Dermis microvascular lymphatic vessel endothelial cell (primary cell): ENCODE measurements around the gene RHOBTB1. TPM values are rescaled to one million over a fixed set of nuclear protein-coding genes. Genes with fewer than 3 reads are reported as not detected.
"Not testable (repeated sequence)": the region's sequence is repeated elsewhere in the genome, so short reads cannot be mapped to it uniquely, and the experiment has no call there.

Source experiments
- DNase-seq, 2 donors: peaks; one replicate each; pipeline versions ENCODE4 v3.0.0 to v3.0.0-alpha.2; 2010; ENCODE audit warnings: low read depth in 2 of 2
- total RNA-seq: library from RNA; depleted of rRNA; stranded (reverse); fragments of >200 nt; gene quantifications from 2 replicates; pipeline ENCODE4 v1.2.1, GENCODE V29; 2014

The RHOBTB1 gene
- total RNA-seq, 1 donor from 2014 or later = 31.3 TPM

DNA sequence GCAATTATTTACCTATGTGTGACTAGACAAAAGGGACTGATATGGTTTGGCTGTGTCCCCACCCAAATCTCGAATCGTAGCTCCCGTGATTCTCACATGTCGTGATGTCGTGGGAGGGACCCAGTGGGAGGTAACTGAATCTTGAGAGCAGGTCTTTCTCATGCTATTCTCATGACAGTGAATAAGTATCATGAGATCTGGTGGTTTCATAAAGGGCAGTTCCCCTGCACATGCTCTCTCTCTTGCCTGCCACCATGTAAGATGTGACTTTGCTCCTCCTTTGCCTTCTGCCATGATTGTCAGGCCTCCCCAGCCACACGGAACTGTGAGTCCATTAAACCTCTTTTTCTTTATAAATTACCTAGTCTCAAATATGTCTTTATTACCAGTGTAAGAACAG, 37.2 kb downstream of the RHOBTB1 start:
- not testable (repeated sequence) for DNase-seq

DNA sequence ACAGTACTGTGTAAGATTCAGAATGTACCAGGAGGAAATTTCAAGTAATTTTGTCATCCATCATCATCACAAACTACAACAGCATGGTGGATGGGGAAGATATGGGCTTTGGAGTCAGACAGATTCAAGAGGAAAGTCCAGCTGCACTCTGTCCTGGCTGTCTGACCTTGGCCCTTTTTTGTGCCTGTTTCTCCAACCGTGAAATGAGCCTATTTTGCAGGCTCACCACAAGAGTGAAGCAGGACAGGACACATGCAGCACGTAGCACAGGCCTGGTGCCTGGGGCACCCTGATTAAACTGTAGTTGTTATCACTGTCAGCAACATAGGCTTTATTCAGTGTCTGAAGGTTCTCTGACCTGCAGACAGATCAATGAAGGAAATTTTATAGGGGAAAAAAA, 37.6 kb downstream of the RHOBTB1 start:
- no peak for DNase-seq

DNA sequence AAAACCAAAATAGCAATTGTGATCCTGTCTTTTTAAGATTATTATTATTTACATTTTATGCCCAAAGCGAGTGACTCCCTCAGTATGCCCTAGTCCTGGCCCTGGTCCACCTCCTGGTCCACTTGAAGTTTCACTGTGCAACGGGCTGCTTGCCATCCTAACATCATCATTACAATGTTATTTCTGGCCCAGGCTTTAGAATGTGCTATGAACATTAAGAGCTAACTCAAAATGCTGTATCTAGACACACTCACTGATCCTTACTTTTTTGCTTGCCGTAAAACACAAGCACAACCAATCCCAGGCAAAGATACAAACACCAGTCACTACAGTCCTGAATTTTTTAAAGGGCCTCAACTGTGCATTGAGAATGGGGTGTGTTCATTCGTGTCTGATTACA, 38.4 kb downstream of the RHOBTB1 start:
- DNase-seq = peak; percentile 32 to 33

DNA sequence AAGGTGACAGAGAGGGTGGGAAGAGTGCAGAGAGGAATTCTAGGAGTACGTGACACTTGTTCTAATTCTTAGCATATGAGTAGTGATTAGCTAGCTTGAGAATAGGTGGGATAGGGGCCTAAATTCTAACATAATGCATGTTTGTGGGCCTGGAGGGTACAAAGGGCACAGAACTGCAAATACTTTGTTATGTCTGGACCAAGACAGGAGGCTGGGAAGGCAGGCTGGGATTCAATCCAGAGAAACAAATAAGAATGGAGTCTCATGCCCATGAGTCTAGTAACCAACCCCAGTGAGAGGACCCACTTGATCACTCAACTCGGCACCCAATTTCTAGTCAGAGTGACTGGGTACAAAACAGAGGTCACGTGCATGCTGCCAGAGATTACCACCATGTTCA, 40.9 kb downstream of the RHOBTB1 start:
- DNase-seq = no peak

DNA sequence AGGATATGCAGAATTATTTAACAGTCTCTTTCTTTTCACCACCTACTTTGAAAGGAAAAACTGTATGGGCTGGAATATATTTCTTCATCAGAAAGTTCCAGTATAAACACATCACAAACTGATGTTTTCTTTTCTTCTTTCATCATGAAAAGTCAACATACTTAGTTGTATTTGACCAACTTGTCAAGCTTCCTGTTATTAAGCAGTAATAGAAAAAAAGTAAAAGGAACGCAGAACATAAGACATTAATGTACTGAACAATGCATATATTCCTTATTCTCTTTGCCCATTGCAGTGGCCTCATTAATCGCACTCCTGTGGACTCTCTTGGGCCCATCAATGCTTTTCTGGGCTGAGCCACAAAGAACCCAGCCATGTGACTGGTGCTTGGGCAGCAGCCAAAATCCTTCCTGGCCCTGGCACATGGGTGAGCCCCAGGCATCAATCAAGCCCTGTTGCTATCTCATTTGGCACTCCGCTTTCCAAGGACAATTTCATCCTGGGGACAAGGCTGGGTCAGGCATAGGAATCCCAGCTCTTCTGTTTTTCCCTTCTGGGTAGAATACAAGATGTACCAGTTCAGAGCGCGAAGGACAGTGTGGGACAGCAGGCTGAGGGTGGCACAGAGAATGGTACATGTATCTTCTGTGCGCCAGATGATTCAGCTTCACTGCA, 42.3 kb downstream of the RHOBTB1 start:
- peak in 1 of 2 donors; percentile 51 for DNase-seq

DNA sequence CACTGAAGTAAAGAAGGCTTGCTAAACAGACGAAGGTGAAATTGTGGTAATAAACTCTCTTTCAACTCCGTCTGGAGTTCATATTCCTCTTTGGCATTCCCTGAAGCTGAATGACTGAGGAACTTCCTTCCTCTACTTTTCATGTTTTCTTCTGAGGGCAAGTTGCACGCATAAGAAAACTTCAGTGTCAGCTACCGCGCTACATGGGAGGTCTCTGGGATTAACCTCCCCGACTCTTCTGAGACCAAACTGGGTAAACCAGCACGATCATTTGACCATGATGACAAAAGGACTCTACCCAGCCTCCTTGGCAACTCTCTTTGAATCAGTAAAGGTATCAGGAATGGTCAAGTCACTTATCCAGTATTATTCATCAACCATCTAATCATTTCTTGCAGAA, 44.7 kb downstream of the RHOBTB1 start:
- DNase-seq = no peak

DNA sequence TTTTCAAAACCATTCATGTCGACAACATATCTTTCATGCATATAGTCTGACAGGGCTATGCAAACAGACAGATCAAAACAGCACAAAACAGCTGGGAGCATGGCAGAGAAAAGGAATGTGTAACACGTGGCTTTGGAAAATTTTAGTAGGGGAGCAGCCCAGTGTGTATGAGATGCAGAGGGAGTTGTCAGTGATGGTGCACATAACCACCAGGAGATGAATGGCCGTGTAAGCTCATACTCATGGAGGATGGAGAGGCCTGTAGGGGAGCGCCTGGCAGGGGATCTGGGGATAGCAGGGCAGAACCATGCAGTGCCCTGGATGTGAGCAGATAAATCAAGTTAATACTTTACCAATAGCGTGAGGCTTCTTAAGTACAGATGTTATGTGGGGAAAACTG, 45.7 kb downstream of the RHOBTB1 start:
- no peak for DNase-seq

DNA sequence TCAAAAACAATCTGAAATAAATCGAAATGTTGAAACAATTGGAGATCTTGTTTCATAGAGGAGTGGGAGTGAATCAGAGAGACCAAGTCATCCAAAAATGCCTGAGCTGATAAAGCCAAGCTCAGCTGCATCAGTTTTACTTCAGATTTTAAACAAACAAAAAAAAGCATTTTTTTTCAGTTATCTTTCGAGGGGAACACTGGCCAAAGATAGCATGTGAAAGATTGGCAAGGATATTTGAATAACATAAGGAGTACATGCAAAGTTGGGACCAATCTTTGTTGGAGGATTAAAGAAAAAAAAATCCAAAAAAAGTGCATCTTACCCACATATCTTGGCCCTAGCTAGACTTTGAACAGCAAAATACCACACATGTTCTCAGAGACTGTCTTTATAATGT, 47.2 kb downstream of the RHOBTB1 start:
- no peak for DNase-seq

DNA sequence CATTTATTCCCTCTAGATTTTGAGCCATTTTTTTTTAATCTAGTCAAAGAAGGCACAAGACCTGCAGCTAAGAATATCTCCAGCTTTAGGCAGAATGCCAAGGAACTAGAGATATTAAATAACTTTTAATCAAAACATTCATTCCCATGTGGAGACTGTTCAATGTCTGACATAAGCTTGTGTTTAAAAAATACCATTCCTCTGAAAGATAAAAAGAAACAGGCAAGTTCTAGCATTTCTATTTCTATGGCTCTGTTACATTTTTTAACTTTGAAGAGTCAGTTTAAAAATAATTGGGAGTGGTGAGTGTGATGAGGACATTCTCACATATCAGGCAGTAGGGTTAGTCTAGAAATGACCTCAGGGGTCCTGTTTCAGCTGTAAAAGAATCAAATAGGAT, 48.0 kb downstream of the RHOBTB1 start:
- DNase-seq = peak in 1 of 2 donors; percentile 23

DNA sequence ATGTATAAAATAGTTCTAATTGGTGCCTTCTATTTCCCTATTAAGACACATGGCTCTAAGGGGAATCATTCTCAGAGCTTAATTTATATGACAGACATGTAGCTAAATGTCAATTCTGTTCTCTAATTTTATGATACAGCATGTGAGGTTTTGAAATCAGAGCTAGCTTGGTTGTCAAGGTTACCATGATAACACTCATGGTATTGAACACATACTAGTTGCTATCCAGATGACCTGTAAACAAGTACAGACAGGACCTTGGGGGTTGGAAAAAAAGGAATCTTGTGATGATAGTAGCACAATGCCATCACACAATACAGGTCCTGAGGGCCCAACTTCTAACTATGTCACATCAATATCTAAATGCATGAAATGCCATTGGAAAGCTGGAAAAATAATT, 49.2 kb downstream of the RHOBTB1 start:
- peak; percentile 47 to 49 for DNase-seq

DNA sequence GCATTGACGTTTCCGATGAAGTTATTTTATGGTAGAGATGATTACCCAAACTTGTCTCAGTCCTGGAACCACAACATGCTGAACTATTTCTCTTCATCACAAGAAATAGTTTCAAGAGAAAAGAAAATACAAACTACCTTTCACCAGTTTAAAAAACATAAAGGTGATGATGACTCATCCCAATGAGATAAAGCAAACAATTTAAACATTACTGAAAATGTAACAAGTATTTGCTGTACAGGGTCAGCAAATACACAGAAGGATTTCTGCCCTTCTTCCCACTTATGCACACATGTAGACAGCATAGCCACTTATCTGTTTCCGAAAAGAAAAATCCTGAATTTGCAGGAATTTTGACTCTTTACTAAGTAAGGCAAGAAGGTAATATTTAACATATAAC, 50.8 kb downstream of the RHOBTB1 start:
- DNase-seq = no peak

DNA sequence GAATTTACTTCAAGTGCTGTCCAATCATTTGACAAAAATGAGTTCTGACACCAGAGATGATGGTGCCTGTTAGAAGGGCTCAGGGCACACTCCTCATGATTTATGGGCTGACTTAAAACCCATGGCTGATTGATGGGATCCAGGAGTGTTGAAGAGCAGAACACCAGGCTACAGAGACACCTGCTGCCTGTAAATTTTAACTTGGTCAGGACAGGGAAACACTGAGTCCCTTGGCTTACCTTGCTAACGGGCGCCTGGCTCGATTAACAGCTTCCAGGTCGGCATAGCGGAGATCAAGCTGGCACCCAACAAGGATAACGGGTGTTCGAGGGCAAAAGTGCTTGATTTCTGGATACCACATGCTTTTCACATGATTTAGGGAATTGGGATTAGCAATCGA, 51.4 kb downstream of the RHOBTB1 start:
- no peak for DNase-seq

DNA sequence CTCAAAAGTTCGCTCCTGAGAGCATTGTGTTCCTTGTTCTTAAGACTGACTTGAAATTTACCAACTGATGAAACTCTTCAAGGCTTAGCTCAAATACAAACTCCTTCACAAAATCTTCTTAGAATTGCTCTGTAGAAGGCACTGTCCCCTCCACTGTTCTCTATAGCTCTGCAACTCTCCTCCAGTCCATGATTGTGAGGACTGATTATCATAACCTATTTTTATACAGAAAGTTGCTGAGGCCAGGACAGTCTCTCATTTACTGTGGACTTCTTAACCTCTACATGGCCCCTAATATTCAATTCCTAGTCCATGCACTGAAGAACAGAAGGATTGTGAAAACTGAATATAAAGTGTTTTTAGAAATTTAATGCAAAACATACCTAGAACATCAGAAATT, 53.2 kb downstream of the RHOBTB1 start:
- no peak for DNase-seq

DNA sequence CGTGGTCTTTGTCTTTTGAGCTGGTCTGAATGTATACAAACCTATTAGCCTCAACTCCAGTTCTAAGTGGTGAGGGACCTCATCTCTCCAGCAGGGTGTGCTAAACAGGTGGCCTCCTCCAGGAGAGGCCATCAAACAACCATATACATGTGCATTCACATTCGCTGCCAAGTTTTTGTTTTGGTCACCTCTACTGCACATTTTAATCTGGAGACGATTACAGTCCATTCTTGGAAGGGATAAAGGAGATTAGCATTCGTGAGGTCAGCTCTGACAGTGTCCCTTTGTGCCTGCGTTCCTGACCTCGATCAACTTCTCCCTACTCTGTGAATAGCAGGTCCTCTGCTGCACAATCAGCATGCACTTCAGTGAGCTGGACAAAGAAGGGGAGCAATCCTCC, 60.8 kb downstream of the RHOBTB1 start:
- peak; percentile 30 to 61 for DNase-seq

DNA sequence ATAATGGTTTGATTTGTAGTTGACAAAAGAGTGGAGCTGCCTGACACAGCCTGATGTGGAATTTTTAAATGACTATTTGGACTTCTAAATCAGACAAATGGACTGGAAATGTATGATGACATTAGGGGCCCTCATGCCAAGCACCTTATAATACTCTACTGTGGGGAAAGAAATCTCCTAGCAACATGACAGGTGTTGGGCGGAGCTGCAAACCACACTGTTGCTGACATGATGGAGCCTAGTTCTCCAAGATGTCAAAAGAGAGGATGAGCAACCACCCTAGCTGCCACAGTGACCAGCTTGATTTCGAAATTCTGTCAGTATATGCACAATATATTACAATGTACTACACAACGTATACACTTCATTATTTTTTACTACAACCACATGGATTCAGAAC, 65.8 kb downstream of the RHOBTB1 start:
- no peak for DNase-seq

DNA sequence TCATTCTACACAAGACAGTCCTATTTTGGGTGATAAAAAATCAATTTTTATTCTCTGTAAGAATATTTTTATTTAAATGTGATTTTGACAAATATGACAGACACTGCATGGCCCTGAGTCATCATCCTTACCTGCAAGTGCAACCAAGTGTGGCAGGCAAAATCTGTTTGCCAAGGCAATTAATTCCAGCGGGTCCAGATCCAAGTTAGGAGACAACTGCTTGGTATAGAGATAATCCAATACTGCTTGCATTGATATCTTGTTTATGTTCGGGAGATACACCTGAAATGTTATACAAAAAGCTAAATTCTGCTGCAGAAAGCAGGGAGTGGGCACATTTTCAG, 66.2 kb downstream of the RHOBTB1 start:
- DNase-seq = no peak

DNA sequence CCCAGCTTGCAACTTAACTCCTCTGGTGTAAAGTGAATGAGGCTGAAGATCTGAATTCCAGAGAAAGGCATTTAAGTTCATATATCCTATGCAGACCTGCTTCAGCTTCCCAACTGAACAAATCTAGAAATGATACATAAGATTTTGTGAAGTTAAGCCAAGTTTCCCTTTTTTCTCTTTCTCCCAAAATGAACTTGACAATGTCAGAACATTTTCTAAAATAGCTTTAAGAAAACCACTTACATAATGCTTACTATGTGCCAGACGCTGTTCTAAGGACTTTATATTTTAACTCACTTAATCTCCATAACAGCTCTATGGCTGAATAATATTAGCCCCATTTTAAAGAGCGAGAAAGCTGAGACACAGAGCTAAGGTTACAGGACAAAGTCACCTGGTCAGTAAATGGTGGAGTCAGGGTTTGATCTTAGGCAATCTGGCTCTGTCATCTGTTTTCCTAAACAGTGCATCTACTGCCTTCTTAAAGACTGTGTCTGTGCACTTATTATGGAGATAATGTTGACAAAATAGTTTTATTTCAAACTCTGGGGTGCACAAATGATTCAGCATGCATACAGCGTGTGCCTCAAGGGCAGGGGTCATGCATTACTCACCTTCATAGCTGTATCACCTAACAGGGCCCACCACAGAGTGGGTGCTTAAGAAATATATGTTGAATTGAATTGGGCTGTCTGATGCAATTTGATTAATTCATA, 66.8 kb downstream of the RHOBTB1 start:
- no peak for DNase-seq

DNA sequence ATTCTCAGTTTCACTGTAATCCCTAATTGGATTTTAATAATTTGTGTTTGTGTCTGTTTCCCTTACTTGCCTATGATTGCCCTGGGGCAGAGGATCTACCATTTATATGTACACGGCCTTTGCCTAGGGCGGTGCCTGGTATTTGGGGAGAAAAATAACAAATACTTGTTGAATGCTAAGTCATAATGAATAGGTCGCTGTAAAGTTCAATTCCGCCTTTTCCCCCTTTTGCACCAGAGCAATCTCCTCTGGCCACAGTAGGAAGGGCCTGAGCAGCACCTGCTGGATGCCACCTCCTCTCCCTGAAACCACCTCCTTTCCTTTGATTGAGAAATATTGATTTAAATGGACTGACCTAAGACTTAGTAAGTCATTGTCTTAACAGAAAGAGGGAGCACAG, 70.2 kb downstream of the RHOBTB1 start:
- DNase-seq = no peak

DNA sequence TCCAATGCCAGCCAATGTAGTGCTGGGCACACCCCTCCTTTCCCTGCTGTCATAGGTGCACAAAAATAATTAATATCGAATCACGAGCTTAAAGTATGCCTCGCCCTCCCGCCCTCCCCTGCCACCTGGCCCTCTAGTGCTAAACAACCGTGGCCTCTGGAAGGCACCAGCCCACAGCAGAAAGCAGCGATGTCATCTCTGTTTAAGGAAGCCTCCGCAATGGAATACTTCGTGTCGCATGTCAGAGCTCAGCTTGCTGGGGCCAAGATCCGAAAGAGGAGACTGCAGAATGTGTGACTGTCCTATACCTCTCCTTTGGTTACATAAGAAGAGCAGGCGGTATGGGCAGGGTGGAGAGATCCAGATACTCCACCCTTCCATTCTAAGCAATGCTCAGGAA, 71.5 kb downstream of the RHOBTB1 start:
- DNase-seq = no peak

DNA sequence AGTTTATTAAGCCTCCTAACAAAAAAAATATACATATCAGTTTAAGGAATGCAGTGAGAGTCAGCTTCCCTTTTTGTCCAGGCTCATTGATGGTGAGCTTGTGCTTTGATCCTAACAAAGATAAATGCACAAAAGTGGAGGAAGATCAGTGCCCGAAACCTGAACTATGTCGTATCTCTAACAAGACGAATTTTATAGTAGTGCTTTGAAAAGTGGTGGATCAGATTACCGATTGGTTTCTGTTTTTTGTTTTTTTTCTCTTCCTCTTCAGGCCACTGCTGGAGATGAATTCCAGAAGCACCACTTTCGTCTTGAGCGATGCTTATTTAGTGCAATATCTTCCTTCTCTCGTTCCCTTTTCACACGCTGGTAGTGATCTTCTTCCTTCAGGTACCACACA, 72.8 kb downstream of the RHOBTB1 start:
- no peak for DNase-seq

DNA sequence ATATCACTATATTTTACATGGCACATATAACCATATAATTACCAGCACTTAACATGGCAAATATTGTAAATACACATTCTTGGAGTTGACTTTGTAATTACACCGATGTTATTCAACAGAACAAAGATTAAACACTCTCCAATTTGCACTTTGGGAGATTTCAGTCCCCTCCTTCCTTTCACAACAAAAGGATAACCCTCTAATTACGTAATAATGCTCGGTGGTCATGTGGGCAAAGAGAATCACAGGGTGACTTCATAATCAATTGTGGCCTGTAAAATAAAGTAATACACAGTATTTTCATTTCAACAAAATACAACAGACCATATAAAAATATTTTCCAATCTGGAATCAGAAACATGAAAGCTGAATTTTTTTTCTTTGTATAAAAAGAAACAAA, 73.2 kb downstream of the RHOBTB1 start:
- DNase-seq = no peak

DNA sequence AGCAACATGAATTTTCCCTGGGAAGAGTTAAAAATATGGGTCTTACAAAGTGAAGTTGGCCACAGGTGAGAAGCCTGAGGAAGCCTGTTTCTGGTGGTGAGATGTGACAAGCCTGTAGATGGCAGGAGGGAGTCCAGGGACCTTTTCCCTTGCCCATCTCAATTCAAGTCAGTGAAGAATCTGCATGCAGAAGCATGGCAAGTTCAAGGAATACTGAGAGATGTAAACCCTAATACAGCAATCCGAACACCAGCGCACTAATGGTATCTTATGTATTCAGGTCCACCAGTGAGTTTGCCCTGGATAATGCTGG, 73.6 kb downstream of the RHOBTB1 start:
- peak in 1 of 2 donors; percentile 1 for DNase-seq

DNA sequence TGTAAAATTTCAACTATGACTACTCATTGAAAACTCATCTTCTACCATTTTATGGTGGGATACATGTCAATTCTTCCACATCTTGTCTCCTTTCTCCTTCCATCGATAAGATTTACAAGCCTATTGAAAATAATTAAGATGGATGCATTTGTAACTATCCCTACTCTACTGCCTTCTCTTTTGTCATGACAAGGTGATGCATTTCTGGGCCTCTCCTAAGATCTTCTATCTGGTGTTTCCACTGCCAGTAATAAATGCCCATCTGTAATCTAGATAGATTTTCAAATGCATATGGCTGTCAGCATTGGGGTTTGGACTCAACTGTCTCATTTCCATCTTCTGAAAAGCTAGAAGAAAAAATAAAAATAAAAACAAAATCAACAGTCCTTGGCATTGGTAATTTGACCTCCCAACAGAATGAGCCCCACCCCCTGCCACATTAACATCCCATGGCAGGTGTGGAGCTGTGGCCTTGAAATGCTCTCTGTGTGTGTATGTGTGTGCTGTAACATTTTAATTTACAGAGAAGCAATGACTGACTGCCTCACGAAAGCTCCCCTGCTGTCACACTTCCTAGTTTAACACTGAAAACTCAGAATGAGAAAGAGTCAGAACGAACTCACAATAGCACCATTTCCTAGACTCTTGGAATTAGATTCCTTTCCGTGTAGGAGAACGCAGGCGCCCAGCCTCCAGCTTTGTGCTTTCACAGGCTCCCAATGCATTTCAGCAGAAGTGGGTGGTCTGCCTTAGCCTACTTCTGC, 74.2 kb downstream of the RHOBTB1 start:
- DNase-seq = no peak
